CD4-positive, alpha-beta T cell treated with Interleukin-17A for 1 hour (primary cell): ENCODE measurements around the gene TTC29.
"Not testable (repeated sequence)": the region's sequence is repeated elsewhere in the genome, so short reads cannot be mapped to it uniquely, and the experiment has no call there.

ENCODE experiments used
- DNase-seq: peaks from one replicate; pipeline ENCODE4 v3.0.0-alpha.2; 2020

TTC29 gene

DNA sequence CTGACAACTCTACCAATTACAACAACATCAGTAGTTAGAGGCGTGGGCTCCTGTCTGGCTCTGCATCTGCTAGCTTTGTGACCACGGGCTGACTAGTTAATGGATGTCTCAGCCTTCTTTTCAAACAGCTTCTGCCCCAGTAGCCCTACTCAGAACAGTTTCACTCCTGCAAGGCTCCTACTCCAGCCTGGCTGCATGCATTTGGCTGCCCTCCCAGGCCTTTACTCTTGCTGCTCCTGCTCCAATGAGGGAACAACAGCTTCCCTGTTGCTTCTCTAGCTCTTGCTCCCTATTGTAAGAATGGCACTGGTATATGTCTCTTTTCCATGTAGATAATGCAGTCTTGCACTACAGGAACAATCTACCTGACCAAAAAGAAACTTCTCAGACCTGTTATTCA is 93.3 kb downstream of the TTC29 start:
- no peak for DNase-seq

DNA sequence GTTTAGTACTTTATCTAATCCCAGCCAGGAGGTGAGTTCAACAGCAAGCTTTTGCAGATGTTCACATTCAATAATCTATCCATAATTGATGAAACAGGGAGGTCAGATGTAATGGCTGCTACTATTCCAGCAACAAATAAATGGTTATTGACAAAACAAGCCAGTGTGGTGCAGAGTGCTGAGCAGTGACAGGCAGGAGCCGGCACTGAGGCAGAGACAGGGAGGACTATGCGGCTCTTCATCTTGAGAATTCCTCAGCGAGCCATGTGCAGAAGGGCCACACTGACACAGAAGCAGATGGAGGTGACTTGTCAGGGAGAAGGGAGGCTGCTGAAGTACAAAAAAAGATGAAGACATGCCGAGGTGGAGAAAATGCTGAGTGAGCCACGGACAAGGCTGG is 98.3 kb downstream of the TTC29 start:
- DNase-seq: no peak

DNA sequence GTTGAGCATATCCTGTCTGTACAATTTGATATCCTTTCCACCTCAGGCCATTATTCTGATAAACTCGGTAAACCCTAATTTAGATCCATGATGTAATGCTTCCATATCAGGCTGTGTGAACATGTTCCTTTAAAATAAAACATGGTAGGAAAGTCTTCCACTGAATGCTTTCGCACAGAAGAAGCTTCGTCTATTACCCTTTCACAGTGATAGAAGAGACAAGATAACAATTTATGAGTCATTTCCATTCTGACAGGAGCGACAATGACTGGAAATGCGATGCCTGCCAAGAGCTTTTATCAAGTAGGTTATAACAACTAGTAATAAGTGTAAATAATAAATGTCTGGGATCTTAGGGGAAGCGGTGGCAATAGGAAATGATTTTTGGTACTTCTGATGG is 98.8 kb downstream of the TTC29 start:
- no peak for DNase-seq

- DNase-seq: no peak
These were observed 100.9 kb downstream of the TTC29 start for GRCh38 chr4:146844761-146845160.

DNA sequence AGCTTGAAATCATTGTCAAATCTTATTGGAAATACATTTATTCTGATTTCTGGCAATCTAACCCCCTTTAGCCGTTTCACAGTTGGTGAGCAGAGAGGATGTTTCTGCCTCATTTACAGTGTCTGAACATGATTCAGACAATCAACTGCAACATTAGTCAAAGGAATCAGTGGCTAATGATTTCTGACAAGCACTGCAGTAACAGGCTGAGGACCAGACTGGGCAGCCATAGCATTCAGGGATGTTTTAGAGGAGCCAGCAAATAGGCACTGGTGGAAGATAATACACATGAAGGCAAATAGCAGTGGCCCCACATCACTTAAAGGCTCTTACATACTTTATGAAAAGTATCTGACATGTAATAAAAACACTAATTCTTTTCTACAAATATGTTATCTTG is 102.8 kb downstream of the TTC29 start:
- no peak for DNase-seq

GRCh38 chr4:146840731-146841130 is 104.9 kb downstream of the TTC29 start:
- no peak for DNase-seq

DNA sequence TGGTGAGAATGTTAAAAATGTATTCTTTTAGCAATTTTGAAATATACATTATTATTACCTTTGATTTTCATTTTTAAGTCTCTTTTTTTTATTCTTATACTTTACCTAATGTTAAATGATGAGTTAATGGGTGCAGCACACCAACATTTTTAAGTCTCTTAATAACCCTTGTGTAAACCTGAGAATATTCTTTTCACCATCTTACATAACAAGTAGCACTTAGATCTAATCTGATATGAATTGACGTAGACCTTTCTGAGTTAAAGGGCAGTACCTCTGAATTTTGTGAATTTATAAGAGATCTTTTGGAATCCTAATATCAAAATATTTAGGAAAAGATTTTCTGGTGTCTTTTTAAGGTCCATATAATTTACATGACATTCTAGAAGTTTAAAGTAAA is 110.6 kb downstream of the TTC29 start:
- no peak for DNase-seq

- no peak for DNase-seq
These were observed 111.2 kb downstream of the TTC29 start for GRCh38 chr4:146834263-146835034.

GRCh38 chr4:146833530-146833929 is 112.1 kb downstream of the TTC29 start:
- DNase-seq: no peak

GRCh38 chr4:146822980-146823379 is 122.7 kb downstream of the TTC29 start:
- not testable (repeated sequence) for DNase-seq

DNA sequence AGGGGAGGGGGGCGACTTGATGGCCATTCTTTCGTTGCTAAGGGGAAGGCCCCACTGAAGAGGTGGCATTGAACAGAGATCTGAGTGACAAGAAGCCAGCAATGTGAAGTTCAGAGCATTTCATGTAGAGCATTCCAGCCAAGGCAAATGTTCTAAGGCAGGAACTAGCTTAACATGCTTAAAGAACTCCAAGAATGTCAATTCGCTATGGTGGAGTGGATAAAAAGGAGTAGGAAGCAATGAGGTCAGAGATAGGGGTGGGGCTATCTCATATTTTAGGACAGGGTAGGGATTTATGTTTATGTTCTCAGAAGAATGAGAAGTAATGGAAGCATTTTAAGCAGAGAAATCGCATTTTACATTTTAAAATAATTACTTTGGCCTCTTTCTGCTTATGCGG is 130.9 kb downstream of the TTC29 start:
- no peak for DNase-seq

GRCh38 chr4:146795711-146796110 is 150.0 kb downstream of the TTC29 start:
- DNase-seq: no peak

DNA sequence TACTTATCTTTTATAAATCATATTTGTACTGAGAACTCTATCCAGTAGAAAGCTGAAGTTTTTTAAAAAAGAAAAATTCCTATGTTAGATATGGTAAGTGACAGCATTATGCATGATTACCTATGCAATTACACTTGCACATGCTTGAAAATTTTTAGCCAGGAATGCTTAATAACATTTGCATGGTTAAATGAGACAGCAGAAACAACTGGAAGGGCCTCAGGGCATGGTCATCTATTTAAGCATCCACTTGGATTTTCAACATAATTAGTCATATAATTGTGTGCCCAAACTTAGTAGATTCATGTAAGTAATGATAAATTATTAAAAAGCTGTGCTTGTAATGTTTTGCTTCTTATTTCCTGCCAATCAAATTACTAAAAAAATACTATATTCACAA is 151.9 kb downstream of the TTC29 start:
- DNase-seq: no peak

DNA sequence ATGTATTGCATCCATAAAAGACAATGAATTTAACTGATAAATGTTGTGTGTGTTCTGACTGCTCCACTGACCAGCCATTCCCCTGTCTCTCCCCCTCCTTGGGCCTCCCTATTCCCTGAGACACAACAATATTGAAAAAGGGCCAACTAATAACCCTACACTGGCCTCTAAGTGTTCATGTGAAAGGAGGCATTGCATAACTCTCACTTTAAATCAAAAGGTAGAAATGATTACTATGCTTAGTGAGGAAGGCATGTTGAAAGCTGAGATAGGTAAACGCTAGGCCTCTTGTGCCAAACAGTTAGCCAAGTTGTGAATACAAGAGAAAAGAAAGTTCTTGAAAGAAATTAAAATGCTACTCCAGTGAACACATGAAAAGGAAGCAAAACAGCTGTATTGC is 154.2 kb downstream of the TTC29 start:
- no peak for DNase-seq

DNA sequence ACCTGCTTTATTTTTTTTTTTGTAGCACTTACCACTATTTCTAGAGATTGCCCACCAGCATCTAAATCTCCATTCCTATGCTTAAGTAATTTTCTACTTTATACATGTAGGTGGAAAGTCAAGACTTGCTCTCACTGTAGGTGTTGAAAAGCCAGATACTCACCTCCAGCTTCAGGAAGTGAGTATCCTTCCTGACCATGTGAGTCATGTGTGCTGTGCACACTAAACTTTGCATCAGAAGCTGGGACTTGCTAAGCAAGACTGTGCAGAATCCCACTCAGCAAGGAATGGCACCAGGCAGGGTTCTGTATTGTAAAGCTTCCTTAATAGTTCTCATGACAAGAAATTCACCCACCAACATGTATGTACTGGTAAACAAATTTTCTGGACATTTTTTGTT is 155.1 kb downstream of the TTC29 start:
- no peak for DNase-seq

DNA sequence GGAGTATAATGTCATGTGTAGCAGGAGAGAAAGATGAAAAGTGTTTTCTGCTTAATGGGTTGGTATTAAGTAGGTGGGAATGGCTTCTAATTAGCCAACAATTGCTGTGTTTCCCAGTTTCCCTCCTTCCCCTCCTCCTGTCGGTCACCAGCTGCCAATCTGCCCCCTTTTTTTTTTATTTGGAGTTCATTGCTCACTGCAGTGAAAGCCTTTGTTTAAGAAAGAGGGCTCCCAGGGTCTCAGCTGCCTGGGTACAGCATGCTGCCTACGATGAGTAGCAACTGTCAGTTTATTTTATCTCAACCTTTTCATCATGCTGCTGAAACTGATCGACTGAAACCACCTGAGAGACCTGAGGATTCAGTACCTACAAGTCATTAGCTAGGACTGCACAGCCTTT is 157.9 kb downstream of the TTC29 start:
- no peak for DNase-seq

- no peak for DNase-seq
These were observed 169.0 kb downstream of the TTC29 start for GRCh38 chr4:146776691-146777090.

GRCh38 chr4:146763560-146763959 is 182.1 kb downstream of the TTC29 start:
- no peak for DNase-seq

- DNase-seq: no peak
These were observed 183.6 kb downstream of the TTC29 start for GRCh38 chr4:146762016-146762415.

- DNase-seq: no peak
These were observed 203.2 kb downstream of the TTC29 start for GRCh38 chr4:146742416-146742815.

- DNase-seq: no peak
These were observed 206.5 kb downstream of the TTC29 start for GRCh38 chr4:146739182-146739581.

GRCh38 chr4:146723519-146723918 is 222.1 kb downstream of the TTC29 start:
- DNase-seq: not testable (repeated sequence)

DNA sequence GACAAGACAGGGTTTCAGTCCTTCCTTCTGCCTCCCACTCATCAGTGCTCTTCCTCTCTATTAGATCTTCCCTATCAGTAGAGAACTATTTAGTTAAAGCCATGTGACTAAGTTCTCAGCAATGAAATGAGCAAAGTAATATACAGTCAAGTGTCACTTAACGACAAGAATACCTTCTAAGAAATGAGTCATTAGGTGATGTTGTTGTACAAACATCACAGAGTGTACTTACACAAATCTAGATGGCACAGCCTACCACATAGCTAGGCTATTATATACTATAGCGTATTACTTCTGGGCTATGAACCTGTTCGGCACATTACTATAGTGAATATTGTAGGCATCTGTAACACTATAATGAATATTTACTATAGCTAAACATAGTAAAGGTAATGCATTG is 235.7 kb downstream of the TTC29 start:
- DNase-seq: no peak

DNA sequence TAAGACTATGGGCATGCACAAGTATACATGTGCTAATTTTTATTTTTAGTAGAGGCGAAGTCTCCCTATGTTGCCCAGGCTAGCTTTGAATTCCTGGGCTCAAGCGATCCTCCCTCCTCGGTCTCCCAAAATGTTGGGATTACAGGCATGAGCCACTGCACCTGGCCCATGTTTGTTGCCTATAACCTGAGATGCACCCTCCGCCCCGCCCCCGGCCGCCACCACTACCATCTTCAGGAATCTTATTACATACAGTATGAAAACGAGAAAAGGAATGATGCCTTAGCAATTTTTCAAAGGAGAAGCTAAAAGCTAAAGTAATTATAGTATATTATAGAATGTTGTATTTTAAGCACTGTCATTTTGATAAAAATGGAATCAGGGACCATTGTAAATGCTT is 245.8 kb downstream of the TTC29 start:
- no peak for DNase-seq

- no peak for DNase-seq
These were observed 270.7 kb downstream of the TTC29 start for GRCh38 chr4:146674829-146675570.
